ENCODE results near the gene MDFI. TPM values are rescaled to one million over a fixed set of nuclear protein-coding genes. Genes with fewer than 3 reads are reported as not detected.

Gene MDFI
- total RNA-seq, 1 experiment from 2014 or later = not detected

Other genes with a start within 250 kb of the MDFI start
- gene FOXP4, start 92.1 kb upstream of the MDFI start, total RNA-seq (2014; rRNA removed; shearing (Covaris generic)) = 3.9 and 5.4 TPM in 2 replicates
- 6.0 and 9.6 TPM in 2 replicates for gene TFEB, start 97.1 kb downstream of the MDFI start, total RNA-seq (2014; rRNA removed; shearing (Covaris generic))
- gene PGC, start 108.9 kb downstream of the MDFI start, total RNA-seq (2014; rRNA removed; shearing (Covaris generic)) = not detected in 2 replicates
- gene FRS3, start 141.4 kb downstream of the MDFI start, total RNA-seq (2014; rRNA removed; shearing (Covaris generic)) = 0.72 and 0.81 TPM in 2 replicates
- not detected in 2 replicates for gene PRICKLE4, start 142.3 kb downstream of the MDFI start, total RNA-seq (2014; rRNA removed; shearing (Covaris generic))
- gene TOMM6, start 149.2 kb downstream of the MDFI start, total RNA-seq (2014; rRNA removed; shearing (Covaris generic)) = 209 and 224 TPM in 2 replicates